ENCODE data around the gene ZNF592.

DNA sequence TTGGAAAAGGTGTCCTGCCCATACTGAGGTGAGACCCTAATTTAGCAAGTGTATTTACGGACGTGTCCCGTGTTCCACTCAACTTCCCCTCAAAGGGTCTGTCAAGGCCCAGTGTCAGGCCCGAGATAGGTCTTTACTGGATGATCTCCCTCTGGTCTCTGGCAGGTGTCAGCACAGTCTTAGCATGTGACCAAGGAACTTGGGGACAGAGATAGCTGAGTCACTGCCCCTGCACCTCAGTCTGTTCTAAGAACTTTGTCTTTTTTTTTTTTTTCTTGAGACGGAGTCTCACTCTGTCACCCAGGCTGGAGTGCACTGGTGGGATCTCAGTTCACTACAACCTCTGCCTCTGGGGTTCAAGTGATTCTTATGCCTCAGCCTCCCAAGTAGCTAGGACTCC, 36.7 kb downstream of the ZNF592 start:
- no peak for TF ChIP-seq EZH2 (IDR thresholded peaks at IDR 0.05; ENCODE audit: borderline replicate concordance, low read depth, low read length, severe bottlenecking)
- TF ChIP-seq, protein P1, sequence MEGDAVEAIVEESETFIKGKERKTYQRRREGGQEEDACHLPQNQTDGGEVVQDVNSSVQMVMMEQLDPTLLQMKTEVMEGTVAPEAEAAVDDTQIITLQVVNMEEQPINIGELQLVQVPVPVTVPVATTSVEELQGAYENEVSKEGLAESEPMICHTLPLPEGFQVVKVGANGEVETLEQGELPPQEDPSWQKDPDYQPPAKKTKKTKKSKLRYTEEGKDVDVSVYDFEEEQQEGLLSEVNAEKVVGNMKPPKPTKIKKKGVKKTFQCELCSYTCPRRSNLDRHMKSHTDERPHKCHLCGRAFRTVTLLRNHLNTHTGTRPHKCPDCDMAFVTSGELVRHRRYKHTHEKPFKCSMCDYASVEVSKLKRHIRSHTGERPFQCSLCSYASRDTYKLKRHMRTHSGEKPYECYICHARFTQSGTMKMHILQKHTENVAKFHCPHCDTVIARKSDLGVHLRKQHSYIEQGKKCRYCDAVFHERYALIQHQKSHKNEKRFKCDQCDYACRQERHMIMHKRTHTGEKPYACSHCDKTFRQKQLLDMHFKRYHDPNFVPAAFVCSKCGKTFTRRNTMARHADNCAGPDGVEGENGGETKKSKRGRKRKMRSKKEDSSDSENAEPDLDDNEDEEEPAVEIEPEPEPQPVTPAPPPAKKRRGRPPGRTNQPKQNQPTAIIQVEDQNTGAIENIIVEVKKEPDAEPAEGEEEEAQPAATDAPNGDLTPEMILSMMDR (IDR thresholded peaks at IDR 0.05; ENCODE audit: extremely low read depth in 1 of 2, insufficient read depth in 1 of 2, low read depth in 1 of 2, low read length in 2 of 2) = no peak
